NT2/D1 (cell line): ENCODE measurements around the gene SH3PXD2A.

ENCODE experiments used
- DNase-seq: peaks from one replicate; pipeline ENCODE4 v3.0.0-alpha.2; 2011; ENCODE audit warnings: low read depth, low spot score
- H3K27me3 ChIP-seq: 2 replicates; pipeline ENCODE4 v1.6.0; 2011; ENCODE audit warnings: mild to moderate bottlenecking; ENCODE audit not compliant: insufficient read length, insufficient read depth
- H3K36me3 ChIP-seq: 2 replicates; pipeline ENCODE4 v1.6.1; 2011; ENCODE audit warnings: mild to moderate bottlenecking, low read length, mixed read lengths; ENCODE audit not compliant: insufficient read depth, insufficient read length
- H3K4me1 ChIP-seq: 2 replicates; pipeline ENCODE4 v1.5.1; 2011; ENCODE audit not compliant: insufficient read depth, insufficient read length
- H3K4me3 ChIP-seq: 2 replicates; pipeline ENCODE4 v1.5.1; 2011; ENCODE audit warnings: low read depth; ENCODE audit not compliant: insufficient read length
- H3K9ac ChIP-seq: 2 replicates; pipeline ENCODE4 v1.6.0; 2011; ENCODE audit warnings: low read depth; ENCODE audit not compliant: insufficient read length
- H3K9me3 ChIP-seq: 2 replicates; pipeline ENCODE4 v1.5.1; 2011; ENCODE audit warnings: mild to moderate bottlenecking, low read length; ENCODE audit not compliant: insufficient read depth
- SUZ12 ChIP-seq: IDR thresholded peaks from 2 replicates; pipeline ENCODE4 v1.6.1; 2011; ENCODE audit not compliant: insufficient read length, insufficient read depth; ENCODE audit errors: extremely low read depth
- YY1 ChIP-seq: IDR thresholded peaks from 2 replicates; pipeline ENCODE4 v1.6.1; 2011; ENCODE audit not compliant: insufficient read length, insufficient read depth
- ZNF274 ChIP-seq: IDR thresholded peaks from 2 replicates; pipeline ENCODE4 v1.6.1; 2011; ENCODE audit warnings: mild to moderate bottlenecking, low read depth, low read length

Gene SH3PXD2A

GRCh38 chr10:103822800-103823199 is 32.6 kb downstream of the SH3PXD2A start:
- no peak for DNase-seq
- no peaks in the 10 kb centered on the region for H3K36me3 ChIP-seq
- H3K27me3 ChIP-seq = no peaks in the 10 kb centered on the region
- no peak overlapping the region for H3K9ac ChIP-seq
- TF ChIP-seq YY1 (no peak), ZNF274 (no peak), SUZ12 (no peak)
- peaks cover 2% of the 10 kb centered on the region for H3K4me1 ChIP-seq
- no peaks in the 10 kb centered on the region for H3K9me3 ChIP-seq
- no peak overlapping the region for H3K4me3 ChIP-seq

GRCh38 chr10:103822107-103822716 is 33.2 kb downstream of the SH3PXD2A start:
- no peak overlapping the region for H3K4me3 ChIP-seq
- H3K36me3 ChIP-seq = no peaks in the 10 kb centered on the region
- no peak for DNase-seq
- peaks cover 2% of the 10 kb centered on the region for H3K4me1 ChIP-seq
- H3K27me3 ChIP-seq = no peaks in the 10 kb centered on the region
- H3K9me3 ChIP-seq = no peaks in the 10 kb centered on the region
- H3K9ac ChIP-seq = no peak overlapping the region
- no peak for TF ChIP-seq YY1
- no peak for TF ChIP-seq SUZ12
- no peak for TF ChIP-seq ZNF274

GRCh38 chr10:103820101-103821062 is 35.0 kb downstream of the SH3PXD2A start:
- H3K9ac ChIP-seq = peak overlapping the region; percentile 3
- no peaks in the 10 kb centered on the region for H3K27me3 ChIP-seq
- H3K4me3 ChIP-seq = no peak overlapping the region
- H3K4me1 ChIP-seq = peaks cover 2% of the 10 kb centered on the region
- TF ChIP-seq YY1 (no peak), SUZ12 (no peak), ZNF274 (no peak)
- no peaks in the 10 kb centered on the region for H3K36me3 ChIP-seq
- no peaks in the 10 kb centered on the region for H3K9me3 ChIP-seq
- DNase-seq = no peak

DNA sequence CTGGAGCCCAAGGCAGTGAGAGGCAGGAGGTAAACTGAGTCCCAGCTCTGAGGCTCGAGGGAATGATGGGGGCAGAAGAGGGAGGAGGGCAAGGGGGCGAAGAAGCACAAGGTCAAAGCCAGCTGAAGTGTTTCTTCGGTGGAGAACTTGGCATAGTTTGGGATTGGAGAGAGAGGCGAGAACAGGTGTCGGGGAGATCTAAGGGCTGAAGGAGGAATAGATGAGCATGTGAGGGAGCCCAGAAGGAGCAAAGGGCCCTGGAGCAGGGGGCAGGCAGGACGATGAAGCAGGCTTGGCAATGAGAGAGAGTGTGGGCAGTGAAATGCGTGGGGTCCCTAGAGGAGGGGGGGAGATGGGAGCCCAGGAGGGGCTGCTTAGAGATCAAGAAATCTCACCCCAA is 35.9 kb downstream of the SH3PXD2A start:
- Histone ChIP-seq H3K9me3 (no peaks in the 10 kb centered on the region), H3K9ac (no peak overlapping the region), H3K4me3 (no peak overlapping the region), H3K36me3 (no peaks in the 10 kb centered on the region), H3K4me1 (peaks cover 2% of the 10 kb centered on the region), H3K27me3 (no peaks in the 10 kb centered on the region)
- TF ChIP-seq ZNF274 = no peak
- no peak for TF ChIP-seq YY1
- no peak for TF ChIP-seq SUZ12
- DNase-seq = no peak

- no peak for TF ChIP-seq ZNF274
- TF ChIP-seq YY1 = no peak
- Histone ChIP-seq H3K9ac (no peak overlapping the region), H3K9me3 (no peaks in the 10 kb centered on the region), H3K27me3 (no peaks in the 10 kb centered on the region), H3K4me3 (no peak overlapping the region), H3K36me3 (no peaks in the 10 kb centered on the region), H3K4me1 (peaks cover 2% of the 10 kb centered on the region)
- DNase-seq = no peak
These were observed 36.5 kb downstream of the SH3PXD2A start for GRCh38 chr10:103818765-103819374.

DNA sequence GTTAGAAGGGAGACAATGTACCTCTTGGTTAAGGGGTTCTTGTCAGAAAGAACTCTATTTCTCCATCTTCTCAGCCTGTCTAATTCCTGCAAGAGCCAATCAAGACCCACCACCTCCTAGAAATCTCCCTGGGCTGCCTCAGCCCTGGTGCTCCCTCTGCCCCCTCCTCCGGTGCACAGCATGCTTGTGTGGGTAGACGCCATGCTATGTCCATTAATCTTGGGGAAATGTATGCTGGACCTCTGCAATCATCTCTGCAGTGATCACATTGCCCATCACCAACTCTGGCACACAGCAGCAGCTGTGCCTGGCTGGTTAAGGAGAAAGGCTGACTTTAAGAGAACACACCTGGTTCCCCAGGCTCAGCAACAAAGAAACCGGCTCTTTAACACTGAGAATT is 37.3 kb downstream of the SH3PXD2A start:
- TF ChIP-seq SUZ12 = no peak
- TF ChIP-seq YY1 = no peak
- no peak for TF ChIP-seq ZNF274
- DNase-seq = no peak
- peaks cover 2% of the 10 kb centered on the region for H3K4me1 ChIP-seq

DNA sequence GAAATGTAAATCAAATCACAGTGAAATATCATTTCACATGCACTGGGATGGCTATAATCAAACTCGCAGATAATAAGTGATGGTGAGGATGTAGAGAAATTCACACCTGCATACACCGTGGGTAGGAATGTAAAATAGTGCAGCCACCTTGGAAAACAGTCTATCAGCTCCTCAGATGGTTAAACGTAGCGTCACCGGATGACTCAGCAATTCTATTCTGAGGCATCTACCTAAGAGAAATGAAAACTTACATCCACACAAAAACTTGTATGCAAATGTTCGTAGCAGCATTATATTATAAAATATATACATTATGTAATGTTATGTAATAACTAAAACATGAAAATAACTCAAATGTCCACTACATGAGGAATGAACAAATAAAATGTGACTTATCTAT is 38.9 kb downstream of the SH3PXD2A start:
- Histone ChIP-seq H3K4me3 (no peak overlapping the region), H3K9ac (no peak overlapping the region), H3K4me1 (peaks cover 2% of the 10 kb centered on the region), H3K27me3 (no peaks in the 10 kb centered on the region), H3K9me3 (no peaks in the 10 kb centered on the region), H3K36me3 (no peaks in the 10 kb centered on the region)
- no peak for DNase-seq
- TF ChIP-seq YY1 (no peak), SUZ12 (no peak), ZNF274 (no peak)

More for the DNA sequence above, 37.3 kb downstream of the SH3PXD2A start:
- Histone ChIP-seq H3K9me3 (no peaks in the 10 kb centered on the region), H3K36me3 (no peaks in the 10 kb centered on the region), H3K27me3 (no peaks in the 10 kb centered on the region), H3K4me3 (no peak overlapping the region), H3K9ac (no peak overlapping the region)
